Adrenal gland (tissue), 12 donors: Measurements from ENCODE around the gene RINT1. TPM values are rescaled to one million over a fixed set of nuclear protein-coding genes. Genes with fewer than 3 reads are reported as not detected.

Experiments used
- DNase-seq, 7 donors: peaks; one replicate each; pipeline ENCODE4 v3.0.0-alpha.2; 2019 to 2020
- H3K27ac ChIP-seq, 5 donors: fragments of 200-600 bp; sonication (generic) in 4 of 5; 1 replicate in 3 of 5; 2 replicates in 2 of 5; pipeline versions ENCODE4 v1.5.1 to v1.8.0; 2016 to 2020; ENCODE audit warnings: mild to moderate bottlenecking in 1 of 5
- H3K27me3 ChIP-seq: fragments of 200-600 bp; 2 replicates; pipeline ENCODE4 v1.8.0; 2021
- H3K36me3 ChIP-seq, 2 donors: fragments of 200-600 bp; replicated peaks in 1 of 2; 1 replicate in 1 of 2; 2 replicates in 1 of 2; pipeline versions ENCODE4 v1.5.1 to v1.8.0; 2018 to 2022
- H3K4me1 ChIP-seq, 2 donors: fragments of 200-600 bp; replicated peaks in 1 of 2; 1 replicate in 1 of 2; 2 replicates in 1 of 2; pipeline versions ENCODE4 v1.5.1 to v1.8.0; 2018 to 2021
- H3K4me3 ChIP-seq, 4 donors: fragments of 200-600 bp; sonication (generic) in 3 of 4; one replicate each; pipeline ENCODE4 v1.5.1; 2016 to 2018
- H3K9me3 ChIP-seq, 3 donors: fragments of 200-600 bp; sonication (generic) in 1 of 3; replicated peaks in 1 of 3; 1 replicate in 2 of 3; 2 replicates in 1 of 3; pipeline versions ENCODE4 v1.5.1 to v1.8.0; 2016 to 2021
- POLR2A ChIP-seq, 2 donors: fragments of 450-650 bp; IDR thresholded peaks; one replicate each; pipeline ENCODE4 v1.6.1; 2017; ENCODE audit warnings: antibody characterized with exemption in 2 of 2, mild to moderate bottlenecking in 2 of 2, moderate library complexity in 1 of 2
- WGBS, 4 donors: extraction: QIAGEN DNeasy Blood & Tissue Kit in 2 of 4; methylation state at CpG; one replicate each; pipeline versions ENCODE4 v1.1.5 to v1.1.7; 2013 to 2017; 5-methylcytosine and 5-hydroxymethylcytosine counted together
- intact Hi-C, 2 donors: fragments of 100-400 bp; cut with DNase I; formaldehyde crosslinking; loops; one replicate each; pipeline versions ENCODE4 v1.14.1 to v1.15.0; 2022 to 2023
- polyA plus RNA-seq, 3 donors: library from polyadenylated mRNA; stranded (reverse); fragments of 200-250 nt in 2 of 3; fragments of 350-450 nt in 1 of 3; fragmentation: Illumina TruSeq in 1 of 3; extraction: RNeasy Lipid Tissue Mini Kit (QIAGEN cat#74804) in 1 of 3; gene quantifications; one replicate each; pipeline ENCODE4 v1.2.3, GENCODE V29; 2013 to 2014
- total RNA-seq, 9 donors: library from RNA; depleted of rRNA in 4 of 9; stranded (reverse); fragments of >200 nt in 4 of 9; fragments of 120-200 nt in 1 of 9; fragmentation: NEBNext Ultra II Directional in 1 of 9; extraction: Animal tissue kit (Norgen Biotek cat#: 25700) in 1 of 9; gene quantifications; one replicate each; pipeline versions ENCODE4 v1.1.0 to v1.2.4, GENCODE V29; 2013 to 2023
- TF ChIP-seq, protein P1 (sequence below), 6 experiments: fragments of 450-650 bp in 4 of 6; fragments of 200-600 bp in 2 of 6; sonication (generic) in 1 of 6; IDR thresholded peaks; 1 replicate in 5 of 6; 2 replicates in 1 of 6; pipeline versions ENCODE4 v1.5.1 to v1.8.0; 2016 to 2021; ENCODE audit warnings: antibody characterized with exemption in 6 of 6, mild to moderate bottlenecking in 2 of 6, moderate library complexity in 1 of 6
- donor health status: healthy with polysubstance abuse.
- donor health status: Bipolar disorder and iron deficiency.
- donor health status: DM: yes; HTN: yes; CAD: no.
- donor health status: DM: no; HTN: no; CAD: no.
- donor health status: DM: no; HTN: no; CAD: no.
- donor health status: DM: yes; HTN: yes; CAD: no.

The RINT1 gene
- total and polyA plus RNA-seq, 12 donors: 9.8 to 25.8 (median 15.7) TPM

DNA sequence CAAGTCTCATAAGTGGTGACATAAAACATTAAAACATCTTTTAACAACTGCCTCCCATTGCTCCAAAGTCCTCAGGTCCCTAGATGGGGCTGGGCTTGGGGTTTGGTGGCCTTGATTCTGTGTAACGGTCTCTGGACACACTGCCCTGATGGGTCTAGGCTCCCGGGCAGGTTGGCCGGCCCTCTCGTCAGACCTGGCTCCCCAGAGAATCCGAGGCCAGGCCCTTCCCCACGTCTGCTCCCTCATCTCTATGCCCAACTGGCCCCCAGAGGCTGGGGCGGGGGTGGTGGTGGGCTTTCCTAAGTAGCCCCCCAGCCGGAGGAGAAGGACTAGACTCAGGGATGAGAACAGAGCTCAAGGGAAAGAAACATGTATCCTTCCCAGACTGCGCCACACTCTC is 80.8 kb downstream of the RINT1 start:
- WGBS, 4 donors: 94 to 97% (median 95%) methylated on average over 4 to 9 of the region's 9 CpGs
- Histone ChIP-seq H3K36me3 (peaks cover 0 to 17% of the 10 kb centered on the region in 2 donors), H3K27me3 (no peaks in the 10 kb centered on the region), H3K4me3 (no peak overlapping the region), H3K27ac (no peak overlapping the region), H3K9me3 (no peaks in the 10 kb centered on the region), H3K4me1 (no peaks in the 10 kb centered on the region)
- no peak for DNase-seq
- no peak for TF ChIP-seq POLR2A (IDR thresholded peaks at IDR 0.05)
- TF ChIP-seq, protein P1, sequence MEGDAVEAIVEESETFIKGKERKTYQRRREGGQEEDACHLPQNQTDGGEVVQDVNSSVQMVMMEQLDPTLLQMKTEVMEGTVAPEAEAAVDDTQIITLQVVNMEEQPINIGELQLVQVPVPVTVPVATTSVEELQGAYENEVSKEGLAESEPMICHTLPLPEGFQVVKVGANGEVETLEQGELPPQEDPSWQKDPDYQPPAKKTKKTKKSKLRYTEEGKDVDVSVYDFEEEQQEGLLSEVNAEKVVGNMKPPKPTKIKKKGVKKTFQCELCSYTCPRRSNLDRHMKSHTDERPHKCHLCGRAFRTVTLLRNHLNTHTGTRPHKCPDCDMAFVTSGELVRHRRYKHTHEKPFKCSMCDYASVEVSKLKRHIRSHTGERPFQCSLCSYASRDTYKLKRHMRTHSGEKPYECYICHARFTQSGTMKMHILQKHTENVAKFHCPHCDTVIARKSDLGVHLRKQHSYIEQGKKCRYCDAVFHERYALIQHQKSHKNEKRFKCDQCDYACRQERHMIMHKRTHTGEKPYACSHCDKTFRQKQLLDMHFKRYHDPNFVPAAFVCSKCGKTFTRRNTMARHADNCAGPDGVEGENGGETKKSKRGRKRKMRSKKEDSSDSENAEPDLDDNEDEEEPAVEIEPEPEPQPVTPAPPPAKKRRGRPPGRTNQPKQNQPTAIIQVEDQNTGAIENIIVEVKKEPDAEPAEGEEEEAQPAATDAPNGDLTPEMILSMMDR (IDR thresholded peaks at IDR 0.05): no peak
- intact Hi-C loops: no loop called here

DNA sequence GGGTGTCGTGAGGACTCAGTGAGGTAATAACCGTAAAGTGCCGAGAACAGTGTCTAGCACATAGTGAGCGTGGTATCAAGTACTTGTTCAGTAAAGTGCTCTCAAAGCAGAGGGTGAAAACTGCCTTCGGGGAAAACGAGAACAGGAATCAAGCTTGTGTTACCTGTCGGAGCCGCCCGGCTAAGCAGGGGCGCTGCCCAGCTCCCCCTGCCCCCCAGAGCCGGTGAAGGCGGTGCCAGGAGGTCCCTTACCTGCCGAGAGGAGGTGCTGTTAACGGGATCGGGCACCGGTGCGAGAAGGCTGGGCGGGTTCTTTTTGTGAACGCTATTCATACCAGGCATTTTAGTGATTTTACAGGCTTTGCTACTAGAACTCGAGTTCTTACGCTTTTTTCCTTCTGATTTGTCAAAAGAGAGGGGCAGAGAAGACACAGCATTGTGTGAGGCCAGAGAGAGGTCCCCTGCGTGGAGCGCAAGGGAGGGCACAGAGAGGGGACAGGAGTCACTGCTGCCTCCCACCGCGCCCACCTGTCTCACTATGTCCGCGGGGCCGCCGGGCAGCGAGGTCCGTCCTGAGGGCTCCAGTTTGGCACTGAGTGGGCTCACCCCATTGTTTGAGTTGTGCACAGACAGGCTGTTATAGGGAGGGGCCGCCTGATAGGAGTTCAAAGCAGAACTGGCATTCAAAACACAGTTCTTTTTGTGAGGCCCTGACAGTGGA is 81.8 kb downstream of the RINT1 start:
- no peak for DNase-seq
- H3K27ac ChIP-seq: no peak overlapping the region
- WGBS, 4 donors: 92 to 97% (median 96%) methylated on average over 32 of the region's 32 CpGs

DNA sequence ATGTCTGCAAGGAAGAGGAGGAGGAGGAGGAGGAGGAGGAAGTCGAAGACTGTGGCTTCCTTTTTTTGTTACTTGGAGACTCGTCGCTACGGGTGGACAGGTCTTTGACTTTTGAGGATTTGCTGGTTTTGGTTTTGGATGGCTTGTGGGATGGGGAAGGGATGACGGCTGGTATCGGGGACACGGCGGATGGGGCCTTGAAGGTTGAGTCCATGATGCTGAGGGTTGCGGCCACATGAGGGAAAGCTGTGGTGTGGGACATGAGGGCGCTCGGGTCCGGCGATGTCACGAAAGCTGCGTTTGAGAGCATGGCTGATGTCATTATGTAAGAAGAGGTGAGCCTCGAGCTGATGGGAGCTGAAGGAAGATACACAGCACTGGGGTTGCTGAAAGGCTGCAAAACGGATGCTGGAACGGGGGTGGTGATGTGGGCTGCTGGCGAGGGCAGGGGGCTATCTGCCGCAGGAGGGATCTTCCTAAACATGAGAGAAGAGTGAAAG is 82.4 kb downstream of the RINT1 start:
- DNase-seq: no peak
- no peak overlapping the region for H3K27ac ChIP-seq
- H3K9me3 ChIP-seq: no peaks in the 10 kb centered on the region
- WGBS, 4 donors: 88 to 93% (median 92%) methylated on average over 20 of the region's 20 CpGs
- H3K4me1 ChIP-seq: no peaks in the 10 kb centered on the region
- no peak overlapping the region for H3K4me3 ChIP-seq
- intact Hi-C loops: no loop called here
- H3K36me3 ChIP-seq: peaks cover 0 to 17% of the 10 kb centered on the region in 2 donors
- H3K27me3 ChIP-seq: no peaks in the 10 kb centered on the region
- TF ChIP-seq, protein P1 (IDR thresholded peaks at IDR 0.05): no peak
- TF ChIP-seq POLR2A (IDR thresholded peaks at IDR 0.05): no peak

More for the DNA sequence above, 81.8 kb downstream of the RINT1 start:
- intact Hi-C loops: no loop called here
- Histone ChIP-seq H3K27me3 (no peaks in the 10 kb centered on the region), H3K4me3 (no peak overlapping the region), H3K36me3 (peaks cover 0 to 17% of the 10 kb centered on the region in 2 donors), H3K9me3 (no peaks in the 10 kb centered on the region), H3K4me1 (no peaks in the 10 kb centered on the region)
- TF ChIP-seq POLR2A (IDR thresholded peaks at IDR 0.05): no peak
- TF ChIP-seq, protein P1 (IDR thresholded peaks at IDR 0.05): no peak

Other genes starting within 250 kb of the RINT1 start
- gene SRPK2, start 143.3 kb upstream of the RINT1 start, total RNA-seq: 10 to 100 TPM; 29.9 to 64.7 (median 38.2) TPM
- 10 to 100 TPM in 2 of 3 donors, 1 to 10 TPM in 1; 7.3 to 37.8 (median 11.9) TPM for gene SRPK2, start 143.3 kb upstream of the RINT1 start, polyA plus RNA-seq
- 10 to 100 TPM in 2 of 9 donors, 1 to 10 TPM in 7; 3.0 to 15.3 (median 6.9) TPM for gene PUS7, start 9.9 kb upstream of the RINT1 start, total RNA-seq
- gene PUS7, start 9.9 kb upstream of the RINT1 start, polyA plus RNA-seq: 10 to 100 TPM in 1 of 3 donors, 1 to 10 TPM in 2; 2.6 to 14.4 (median 3.5) TPM
- under 1 TPM in 1 of 9 donors, not detected in 8; 0.11 TPM for gene EFCAB10, start 49.3 kb downstream of the RINT1 start, total RNA-seq
- gene EFCAB10, start 49.3 kb downstream of the RINT1 start, polyA plus RNA-seq: under 1 TPM in 2 of 3 donors, not detected in 1; 0.10 to 0.27 TPM